GM12878 (cell line): Measurements from ENCODE around the gene EDEM3. TPM values are rescaled to one million over a fixed set of nuclear protein-coding genes. Genes with fewer than 3 reads are reported as not detected.

ENCODE experiments used
- ATF7 ChIP-seq: fragments of 450-650 bp; IDR thresholded peaks from 2 replicates; pipeline ENCODE4 v1.6.1; 2016; ENCODE audit warnings: low read depth, mild to moderate bottlenecking
- BRCA1 ChIP-seq: IDR thresholded peaks from 2 replicates; pipeline ENCODE4 v1.6.1; 2011; ENCODE audit warnings: low read depth, low read length, improper control_type of control experiment
- CEBPZ ChIP-seq: fragments of 150-350 bp; IDR thresholded peaks from 2 replicates; pipeline ENCODE4 v1.6.1; 2016; ENCODE audit warnings: low read depth, low read length
- CHD1 ChIP-seq: IDR thresholded peaks from 2 replicates; pipeline ENCODE4 v1.6.1; 2012; ENCODE audit warnings: low read depth, low read length, improper control_type of control experiment
- CREM ChIP-seq: IDR thresholded peaks from 2 replicates; pipeline ENCODE4 v1.6.1; 2014; ENCODE audit warnings: antibody characterized with exemption, low read depth
- GABPA ChIP-seq: IDR thresholded peaks from 2 replicates; pipeline ENCODE4 v1.6.1; 2014; ENCODE audit warnings: antibody characterized with exemption, low read depth, mild to moderate bottlenecking, inconsistent platforms
- HDAC2 ChIP-seq: fragments of 200-600 bp; sonication (generic); IDR thresholded peaks from 2 replicates; pipeline ENCODE4 v1.6.1; 2017
- HDGF ChIP-seq: fragments of 450-650 bp; IDR thresholded peaks from 2 replicates; pipeline ENCODE4 v1.6.1; 2016; ENCODE audit warnings: antibody characterized with exemption
- IKZF2 ChIP-seq, 2 experiments: fragments of 450-650 bp; IDR thresholded peaks; 2 replicates each; pipeline ENCODE4 v1.6.1; 2017; ENCODE audit warnings: mild to moderate bottlenecking in 2 of 2, moderate library complexity in 2 of 2
- IRF4 ChIP-seq: IDR thresholded peaks from 2 replicates; pipeline ENCODE4 v1.6.1; 2011; ENCODE audit warnings: low read depth, low read length
- MEF2B ChIP-seq: fragments of 450-650 bp; IDR thresholded peaks from 2 replicates; pipeline ENCODE4 v1.6.1; 2018; ENCODE audit warnings: mild to moderate bottlenecking, moderate library complexity; ENCODE audit not compliant: partially characterized antibody, poor library complexity, severe bottlenecking
- NR2F1 ChIP-seq: fragments of 450-650 bp; conservative IDR thresholded peaks from 2 replicates; pipeline ENCODE4 v1.6.1; 2017; ENCODE audit warnings: mild to moderate bottlenecking
- PAX8 ChIP-seq: fragments of 450-650 bp; IDR thresholded peaks from 2 replicates; pipeline ENCODE4 v1.6.1; 2017; ENCODE audit warnings: mild to moderate bottlenecking, moderate library complexity
- SIN3A ChIP-seq: IDR thresholded peaks from 2 replicates; pipeline ENCODE4 v1.6.1; 2012; ENCODE audit warnings: low read depth, low read length, improper control_type of control experiment
- SIX5 ChIP-seq: IDR thresholded peaks from 2 replicates; pipeline ENCODE4 v1.6.1; 2011; ENCODE audit warnings: mild to moderate bottlenecking, low read depth, low read length, moderate library complexity; ENCODE audit not compliant: severe bottlenecking
- ZBTB40 ChIP-seq: fragments of 450-650 bp; IDR thresholded peaks from 2 replicates; pipeline ENCODE4 v1.6.1; 2016; ENCODE audit warnings: mild to moderate bottlenecking, moderate library complexity, borderline replicate concordance
- ZNF207 ChIP-seq: fragments of 450-650 bp; IDR thresholded peaks from 2 replicates; pipeline ENCODE4 v1.6.1; 2014; ENCODE audit warnings: antibody characterized with exemption, mild to moderate bottlenecking, borderline replicate concordance
- polyA plus RNA-seq, 11 experiments: library from polyadenylated mRNA; depleted of rRNA in 4 of 11; unstranded in 6 of 11; stranded (reverse) in 5 of 11; fragments of >200 nt; fragmentation: Nextera tagmentation in 4 of 11; fragmentation: Illumina TruSeq in 1 of 11; extraction: Ambion mirVana in 4 of 11; extraction: Trizol in 1 of 11; gene quantifications; 1 replicate in 1 of 11; 2 replicates in 10 of 11; pipeline versions ENCODE4 v1.2.1 to v1.2.3, GENCODE V29; 2011 to 2016; ENCODE audit warnings: inconsistent platforms in 2 of 11, missing spikeins in 2 of 11, low read depth in 1 of 11
- total RNA-seq, 4 experiments: library from RNA; depleted of rRNA in 3 of 4; stranded (reverse); fragments of >200 nt in 3 of 4; fragmentation: Illumina TruSeq in 1 of 4; extraction: Trizol in 1 of 4; gene quantifications; 2 replicates each; pipeline versions ENCODE4 v1.2.1 to v1.2.3, GENCODE V29; 2013 to 2021

Gene EDEM3
- total and polyA plus RNA-seq, 10 of the 15 experiments (the other 5 are each of a cell fraction or from before 2014, with no cell fraction given): 6.4 to 19.3 (median 14.3) TPM

GRCh38 chr1:184754476-184755225 is at the start of gene EDEM3 (continued):
- TF ChIP-seq ZBTB40 (peak; percentile 93; the same call in 1 of the 2 replicates), HDGF (peak; percentile 98), SIX5 (peak; percentile 86), CREM (peak; percentile 94), ZNF207 (no peak), BRCA1 (peak; percentile 62; the same call in 1 of the 2 replicates), ATF7 (0 out of 2 replicates have a peak, but pooled peaks have one; percentile 7), IRF4 (no peak), CHD1 (no peak), NR2F1 (no peak; the same call in 1 of the 2 replicates), CEBPZ (peak; percentile 80), SIN3A (no peak; the same call in none of the 2 replicates), HDAC2 (no peak), GABPA (peak; percentile 90), PAX8 (no peak), IKZF2 (IDR thresholded peaks at IDR 0.05) (no peak), MEF2B (no peak)
